CD4-positive, alpha-beta memory T cell (primary cell): ENCODE data around the gene PTBP2. TPM values are rescaled to one million over a fixed set of nuclear protein-coding genes. Genes with fewer than 3 reads are reported as not detected.
A peak's percentile ranks its signal among the peaks of the same experiment; 100 is the strongest.

Experiments
- CTCF ChIA-PET: fragments of 350-600 bp; sonication (Branson Sonifier 250); formaldehyde crosslinking; loops from one replicate; lab custom pipeline; 2021; ENCODE audit warnings: inconsistent platforms; ENCODE audit not compliant: partially characterized antibody; lab: Charles Lee
- POLR2A ChIA-PET: fragments of 350-600 bp; sonication (Branson Sonifier 250); formaldehyde crosslinking; loops from one replicate; lab custom pipeline; 2021; ENCODE audit not compliant: partially characterized antibody; lab: Charles Lee
- DNase-seq, 5 donors: peaks; one replicate each; pipeline versions ENCODE4 v3.0.0 to v3.0.0-alpha.2; 2020 to 2022; ENCODE audit warnings: mixed read lengths in 1 of 5
- H3K27ac ChIP-seq: one replicate; pipeline ENCODE4 v1.7.0; 2013; ENCODE audit warnings: low read depth, low read length
- H3K27me3 ChIP-seq: 2 replicates; pipeline ENCODE4 v1.7.0; 2013; ENCODE audit warnings: mild to moderate bottlenecking, low read length, moderate library complexity; ENCODE audit not compliant: insufficient read depth
- H3K36me3 ChIP-seq: 2 replicates; pipeline ENCODE4 v1.7.0; 2013; ENCODE audit warnings: mild to moderate bottlenecking, low read length, moderate library complexity; ENCODE audit not compliant: insufficient read depth
- H3K4me1 ChIP-seq: 2 replicates; pipeline ENCODE4 v1.7.0; 2013; ENCODE audit warnings: mild to moderate bottlenecking, low read length, moderate library complexity; ENCODE audit not compliant: insufficient read depth
- H3K4me3 ChIP-seq, 2 donors: one replicate each; pipeline ENCODE4 v1.7.0; 2013; ENCODE audit warnings: low read length in 2 of 2, mild to moderate bottlenecking in 1 of 2
- H3K9me3 ChIP-seq, 2 donors: one replicate each; pipeline ENCODE4 v1.7.0; 2013; ENCODE audit warnings: low read length in 2 of 2, control low read depth in 1 of 2; ENCODE audit not compliant: control insufficient read depth in 1 of 2
- H3K27ac Mint-ChIP-seq, 7 donors: one replicate each; pipeline ENCODE4 v1.8.0; 2020 to 2021; ENCODE audit warnings: mixed read lengths in 7 of 7, mild to moderate bottlenecking in 6 of 7, inconsistent platforms in 3 of 7, moderate library complexity in 3 of 7
- H3K27me3 Mint-ChIP-seq, 2 donors: one replicate each; pipeline ENCODE4 v1.8.0; 2020 to 2021; ENCODE audit warnings: mixed read lengths in 2 of 2
- H3K36me3 Mint-ChIP-seq, 2 donors: one replicate each; pipeline ENCODE4 v1.8.0; 2020 to 2021; ENCODE audit warnings: mixed read lengths in 2 of 2, inconsistent platforms in 1 of 2, mild to moderate bottlenecking in 1 of 2
- H3K4me1 Mint-ChIP-seq, 4 donors: one replicate each; pipeline ENCODE4 v1.8.0; 2020 to 2021; ENCODE audit warnings: mixed read lengths in 4 of 4, mild to moderate bottlenecking in 1 of 4
- H3K4me3 Mint-ChIP-seq, 8 donors: one replicate each; pipeline ENCODE4 v1.8.0; 2020 to 2021; ENCODE audit warnings: mixed read lengths in 8 of 8, mild to moderate bottlenecking in 7 of 8, moderate library complexity in 6 of 8, inconsistent platforms in 3 of 8
- H3K9me3 Mint-ChIP-seq, 8 donors: one replicate each; pipeline ENCODE4 v1.8.0; 2020 to 2021; ENCODE audit warnings: mixed read lengths in 8 of 8, mild to moderate bottlenecking in 5 of 8, inconsistent platforms in 3 of 8, moderate library complexity in 1 of 8
- intact Hi-C: fragments of 100-400 bp; cut with micrococcal nuclease; formaldehyde crosslinking; loops from one replicate; pipeline ENCODE4 v1.15.1; 2023
- polyA plus RNA-seq, 2 donors: library from polyadenylated mRNA; unstranded; fragments of 300-500 nt; fragmentation: Illumina TruSeq; gene quantifications; one replicate each; pipeline ENCODE4 v1.2.3, GENCODE V29; 2021
- total RNA-seq, 2 experiments: library from RNA; stranded (reverse); gene quantifications; one replicate each; pipeline ENCODE4 v1.2.3, GENCODE V29; 2021

The PTBP2 gene
- total and polyA plus RNA-seq, 4 experiments from 2014 or later, result 1.5 to 21.0 (median 11.8) TPM

GRCh38 chr1:96804648-96805047, 83.1 kb downstream of the PTBP2 start:
- Mint-ChIP-seq H3K4me1 (peaks cover 8 to 21% (median 18%) of the 10 kb centered on the region in 4 donors), H3K27ac (no peak overlapping the region), H3K9me3 (no peaks in the 10 kb centered on the region), H3K36me3 (peaks cover 35 to 46% of the 10 kb centered on the region in 2 donors), H3K4me3 (no peak overlapping the region), H3K27me3 (no peaks in the 10 kb centered on the region)
- ChIA-PET CTCF (no interaction called here), POLR2A (no interaction called here)
- H3K27ac ChIP-seq, result no peak overlapping the region
- no peaks in the 10 kb centered on the region for H3K27me3 ChIP-seq
- H3K4me3 ChIP-seq, result no peak overlapping the region
- no peak for DNase-seq
- intact Hi-C loops, result no loop called here
- peaks cover 4% of the 10 kb centered on the region for H3K36me3 ChIP-seq
- no peaks in the 10 kb centered on the region for H3K9me3 ChIP-seq
- H3K4me1 ChIP-seq, result no peaks in the 10 kb centered on the region

DNA sequence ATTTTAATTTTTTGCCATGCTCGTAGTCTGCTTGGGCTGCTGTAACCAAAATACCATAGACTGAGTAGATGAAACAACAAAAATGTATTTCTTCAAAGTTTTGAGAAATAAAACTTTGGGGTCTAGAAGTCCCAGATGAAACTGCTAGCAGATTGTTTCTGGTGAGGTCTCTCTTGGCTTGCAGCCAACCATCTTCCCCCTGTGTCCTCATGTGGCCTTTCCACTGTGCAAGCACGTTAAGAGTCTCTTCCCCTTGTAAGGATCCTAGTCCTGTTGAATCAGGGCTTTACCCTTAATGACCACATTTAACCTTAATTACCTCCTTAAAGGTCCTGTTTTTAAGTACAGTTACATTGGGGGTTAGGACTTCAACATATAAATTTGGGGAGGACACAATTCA, 86.6 kb downstream of the PTBP2 start:
- ChIA-PET CTCF (no interaction called here), POLR2A (no interaction called here)
- Histone ChIP-seq H3K9me3 (no peaks in the 10 kb centered on the region), H3K4me3 (no peak overlapping the region), H3K4me1 (no peaks in the 10 kb centered on the region), H3K27ac (no peak overlapping the region), H3K27me3 (no peaks in the 10 kb centered on the region), H3K36me3 (peaks cover 8% of the 10 kb centered on the region)
- no peak overlapping the region for H3K4me3 Mint-ChIP-seq
- intact Hi-C loops, result no loop called here
- no peak overlapping the region for H3K27ac Mint-ChIP-seq
- peaks cover 2 to 15% (median 6%) of the 10 kb centered on the region in 4 donors for H3K4me1 Mint-ChIP-seq
- H3K27me3 Mint-ChIP-seq, result no peaks in the 10 kb centered on the region
- H3K9me3 Mint-ChIP-seq, result no peaks in the 10 kb centered on the region
- DNase-seq, result no peak
- H3K36me3 Mint-ChIP-seq, result peaks cover 48 to 63% of the 10 kb centered on the region in 2 donors

GRCh38 chr1:96815914-96816313, 94.3 kb downstream of the PTBP2 start:
- H3K36me3 Mint-ChIP-seq, result peaks cover 33 to 34% of the 10 kb centered on the region in 2 donors
- no peaks in the 10 kb centered on the region for H3K27me3 ChIP-seq
- no peak overlapping the region for H3K4me3 Mint-ChIP-seq
- POLR2A ChIA-PET, result no interaction called here
- no peak for DNase-seq
- H3K9me3 ChIP-seq, result no peaks in the 10 kb centered on the region
- intact Hi-C loops, result no loop called here
- H3K27ac Mint-ChIP-seq, result no peak overlapping the region
- CTCF ChIA-PET, result interaction anchor here (1.1 to 1.5 kb wide), 3 partner anchors 9 to 1235 kb away, joined by 3 read pairs; no protein-coding TSS in a partner anchor
- no peaks in the 10 kb centered on the region for H3K9me3 Mint-ChIP-seq
- no peaks in the 10 kb centered on the region for H3K27me3 Mint-ChIP-seq
- H3K4me1 ChIP-seq, result no peaks in the 10 kb centered on the region
- peaks cover 0 to 2% (median under 1%) of the 10 kb centered on the region in 4 donors for H3K4me1 Mint-ChIP-seq
- H3K36me3 ChIP-seq, result peaks cover 5% of the 10 kb centered on the region
- no peak overlapping the region for H3K27ac ChIP-seq
- H3K4me3 ChIP-seq, result no peak overlapping the region

GRCh38 chr1:96820107-96820506, 98.5 kb downstream of the PTBP2 start:
- POLR2A ChIA-PET, result no interaction called here
- Mint-ChIP-seq H3K27ac (no peak overlapping the region), H3K4me1 (peaks cover 0 to 3% (median 1%) of the 10 kb centered on the region in 4 donors), H3K4me3 (no peak overlapping the region), H3K9me3 (no peaks in the 10 kb centered on the region), H3K27me3 (no peaks in the 10 kb centered on the region), H3K36me3 (peaks cover 5 to 12% of the 10 kb centered on the region in 2 donors)
- Histone ChIP-seq H3K36me3 (no peaks in the 10 kb centered on the region), H3K4me3 (no peak overlapping the region), H3K4me1 (no peaks in the 10 kb centered on the region), H3K27ac (no peak overlapping the region), H3K27me3 (no peaks in the 10 kb centered on the region), H3K9me3 (no peaks in the 10 kb centered on the region)
- intact Hi-C loops, result no loop called here
- CTCF ChIA-PET, result interaction anchor here (0.6 kb wide), 1 partner anchor 1173 kb away, joined by 4 read pairs; no protein-coding TSS in a partner anchor
- no peak for DNase-seq

GRCh38 chr1:96820671-96821070, 99.1 kb downstream of the PTBP2 start:
- Mint-ChIP-seq H3K27me3 (no peaks in the 10 kb centered on the region), H3K9me3 (no peaks in the 10 kb centered on the region), H3K4me3 (no peak overlapping the region), H3K36me3 (peaks cover 2 to 10% of the 10 kb centered on the region in 2 donors), H3K4me1 (peaks cover 0 to 3% (median 1%) of the 10 kb centered on the region in 4 donors), H3K27ac (peak overlapping the region in 2 of 7 donors; percentile 36 to 56)
- no peak for DNase-seq
- Histone ChIP-seq H3K27ac (no peak overlapping the region), H3K9me3 (no peaks in the 10 kb centered on the region), H3K4me3 (no peak overlapping the region), H3K4me1 (no peaks in the 10 kb centered on the region), H3K27me3 (no peaks in the 10 kb centered on the region), H3K36me3 (no peaks in the 10 kb centered on the region)
- POLR2A ChIA-PET, result no interaction called here
- CTCF ChIA-PET, result interaction anchor here (0.6 kb wide), 1 partner anchor 1172 kb away, joined by 4 read pairs; no protein-coding TSS in a partner anchor
- intact Hi-C loops, result no loop called here

- no peaks in the 10 kb centered on the region for H3K36me3 ChIP-seq
- no peak overlapping the region for H3K27ac Mint-ChIP-seq
- DNase-seq, result no peak
- H3K4me3 Mint-ChIP-seq, result no peak overlapping the region
- H3K27ac ChIP-seq, result no peak overlapping the region
- H3K4me1 ChIP-seq, result no peaks in the 10 kb centered on the region
- H3K9me3 Mint-ChIP-seq, result no peaks in the 10 kb centered on the region
- no peaks in the 10 kb centered on the region for H3K27me3 Mint-ChIP-seq
- H3K27me3 ChIP-seq, result no peaks in the 10 kb centered on the region
- peaks cover 0 to 10% of the 10 kb centered on the region in 2 donors for H3K36me3 Mint-ChIP-seq
- H3K9me3 ChIP-seq, result no peaks in the 10 kb centered on the region
- CTCF ChIA-PET, result interaction anchor here (0.9 to 1.7 kb wide), 2 partner anchors 9 to 13 kb away, joined by 3 to 4 read pairs; no protein-coding TSS in a partner anchor
- intact Hi-C loops, result no loop called here
- H3K4me1 Mint-ChIP-seq, result peaks cover 0 to 1% (median 0%) of the 10 kb centered on the region in 4 donors
- H3K4me3 ChIP-seq, result no peak overlapping the region
- POLR2A ChIA-PET, result no interaction called here
Measured at GRCh38 chr1:96825231-96825630, 103.6 kb downstream of the PTBP2 start.

DNA sequence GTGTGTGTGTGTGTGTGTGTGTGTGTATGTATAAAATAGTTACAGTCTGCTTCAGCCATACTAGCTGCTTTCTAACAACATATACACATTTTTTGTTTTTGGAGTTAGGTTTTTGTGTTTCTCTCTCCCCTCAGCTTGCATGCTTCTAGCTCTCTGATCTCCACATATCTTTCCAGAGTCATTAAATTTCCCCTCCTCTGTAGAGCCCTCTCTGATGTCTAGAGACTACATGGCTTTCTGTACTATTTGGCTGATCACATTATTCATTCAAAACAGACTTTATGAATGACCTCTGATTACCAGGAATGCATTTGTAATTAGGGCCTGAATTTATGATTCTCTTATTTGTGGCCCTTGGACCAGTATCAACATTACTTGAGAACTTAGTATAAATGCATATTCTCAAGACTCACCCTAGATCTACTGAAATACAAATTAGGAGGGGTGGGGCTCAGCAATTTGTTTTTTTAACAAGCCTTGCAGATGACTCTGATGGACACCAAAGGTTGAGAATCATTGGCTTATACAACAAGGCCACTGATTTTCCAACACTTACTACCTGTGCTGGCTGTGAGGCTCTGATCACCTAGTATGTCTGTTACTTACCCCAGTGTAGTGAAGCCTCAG, 104.5 kb downstream of the PTBP2 start:
- no peak for DNase-seq
- Histone ChIP-seq H3K36me3 (no peaks in the 10 kb centered on the region), H3K4me3 (no peak overlapping the region), H3K27ac (no peak overlapping the region), H3K9me3 (no peaks in the 10 kb centered on the region), H3K4me1 (no peaks in the 10 kb centered on the region), H3K27me3 (no peaks in the 10 kb centered on the region)
- Mint-ChIP-seq H3K36me3 (peaks cover 0 to 4% of the 10 kb centered on the region in 2 donors), H3K27ac (no peak overlapping the region), H3K27me3 (no peaks in the 10 kb centered on the region), H3K4me3 (no peak overlapping the region), H3K9me3 (no peaks in the 10 kb centered on the region), H3K4me1 (peaks cover 0 to 1% (median 0%) of the 10 kb centered on the region in 4 donors)
- ChIA-PET POLR2A (no interaction called here), CTCF (interaction anchor here (1.7 kb wide), 1 partner anchor 14 kb away, joined by 4 read pairs; no protein-coding TSS in a partner anchor)
- intact Hi-C loops, result no loop called here
